ENCODE data around the gene YPEL1. TPM values are rescaled to one million over a fixed set of nuclear protein-coding genes. Genes with fewer than 3 reads are reported as not detected.

Gene YPEL1
- total RNA-seq, 1 experiment from 2014 or later: 1.2 TPM

- intact Hi-C loops (cut with micrococcal nuclease; ENCODE audit: unreplicated experiment): loop anchor here (1.0 to 2.0 kb wide), 3 partner anchors 13 to 240 kb away; partner anchors contain the start of gene PPM1F
- no TSS peak for BruUV-seq (replicated peaks)
- Mint-ChIP-seq H3K36me3 (ENCODE audit: insufficient read depth, unreplicated experiment) (no peaks in the 10 kb centered on the region), H3K4me3 (ENCODE audit: unreplicated experiment) (peak overlapping the region; percentile 49), H3K9me3 (ENCODE audit: unreplicated experiment) (no peaks in the 10 kb centered on the region), H3K4me1 (ENCODE audit: low read depth, unreplicated experiment) (peaks cover 18% of the 10 kb centered on the region), H3K27me3 (ENCODE audit: insufficient read depth, unreplicated experiment) (no peaks in the 10 kb centered on the region), H3K27ac (ENCODE audit: unreplicated experiment) (no peak overlapping the region)
- CTCF ChIA-PET: interaction anchor here (0.9 to 1.1 kb wide), 4 partner anchors 14 to 240 kb away, joined by 3 to 15 read pairs (median 5); partner anchors contain the start of genes PPM1F and YPEL1
- TF ChIP-seq CTCF (IDR thresholded peaks at IDR 0.05; ENCODE audit: insufficient read depth in 1 of 2, low read depth in 1 of 2, low read length in 1 of 2, severe bottlenecking in 1 of 2, unreplicated experiment in 1 of 2): peak; percentile 66 to 72
- POLR2A ChIA-PET: no interaction called here
- peaks cover 12% of the 10 kb centered on the region for H3K4me1 ChIP-seq
- no peaks in the 10 kb centered on the region for H3K9me3 ChIP-seq
- peak; percentile 76 to 78 for DNase-seq
- H3K4me3 ChIP-seq (ENCODE audit: low read depth, low read length): 0 out of 2 replicates have a peak overlapping the region, but pooled peaks have one; percentile 4
- H3K27me3 ChIP-seq (replicated peaks; ENCODE audit: control insufficient read depth, insufficient read depth, low read length): no peaks in the 10 kb centered on the region
- H3K36me3 ChIP-seq (ENCODE audit: control insufficient read depth, insufficient read depth, low read length): no peaks in the 10 kb centered on the region
These were observed 22.7 kb downstream of the YPEL1 start for GRCh38 chr22:21712751-21713427.

- H3K4me1 ChIP-seq: peaks cover 12% of the 10 kb centered on the region
- CTCF ChIA-PET: no interaction called here
- intact Hi-C loops (cut with micrococcal nuclease; ENCODE audit: unreplicated experiment): loop anchor here (2.0 kb wide), 1 partner anchor 241 kb away; the partner anchor contains the start of gene PPM1F
- H3K9me3 ChIP-seq: no peaks in the 10 kb centered on the region
- H3K27me3 ChIP-seq (replicated peaks; ENCODE audit: control insufficient read depth, insufficient read depth, low read length): no peaks in the 10 kb centered on the region
- H3K27me3 Mint-ChIP-seq (ENCODE audit: insufficient read depth, unreplicated experiment): no peaks in the 10 kb centered on the region
- H3K27ac Mint-ChIP-seq (ENCODE audit: unreplicated experiment): no peak overlapping the region
- no peak overlapping the region for H3K4me3 Mint-ChIP-seq (ENCODE audit: unreplicated experiment)
- no peaks in the 10 kb centered on the region for H3K36me3 ChIP-seq (ENCODE audit: control insufficient read depth, insufficient read depth, low read length)
- no peak overlapping the region for H3K4me3 ChIP-seq (ENCODE audit: low read depth, low read length)
- no peaks in the 10 kb centered on the region for H3K9me3 Mint-ChIP-seq (ENCODE audit: unreplicated experiment)
- no peak for DNase-seq
- BruUV-seq (replicated peaks): no TSS peak
- TF ChIP-seq CTCF (IDR thresholded peaks at IDR 0.05; ENCODE audit: insufficient read depth in 1 of 2, low read depth in 1 of 2, low read length in 1 of 2, severe bottlenecking in 1 of 2, unreplicated experiment in 1 of 2): no peak
- peaks cover 18% of the 10 kb centered on the region for H3K4me1 Mint-ChIP-seq (ENCODE audit: low read depth, unreplicated experiment)
- H3K36me3 Mint-ChIP-seq (ENCODE audit: insufficient read depth, unreplicated experiment): no peaks in the 10 kb centered on the region
- POLR2A ChIA-PET: no interaction called here
These were observed 23.7 kb downstream of the YPEL1 start for GRCh38 chr22:21711851-21712250.

- Histone ChIP-seq H3K4me3 (ENCODE audit: low read depth, low read length) (no peak overlapping the region), H3K27me3 (replicated peaks; ENCODE audit: control insufficient read depth, insufficient read depth, low read length) (no peaks in the 10 kb centered on the region), H3K36me3 (ENCODE audit: control insufficient read depth, insufficient read depth, low read length) (no peaks in the 10 kb centered on the region), H3K9me3 (no peaks in the 10 kb centered on the region), H3K4me1 (peaks cover 11% of the 10 kb centered on the region)
- intact Hi-C loops (cut with micrococcal nuclease; ENCODE audit: unreplicated experiment): no loop called here
- no peaks in the 10 kb centered on the region for H3K27me3 Mint-ChIP-seq (ENCODE audit: insufficient read depth, unreplicated experiment)
- no peak overlapping the region for H3K27ac Mint-ChIP-seq (ENCODE audit: unreplicated experiment)
- POLR2A ChIA-PET: no interaction called here
- H3K4me3 Mint-ChIP-seq (ENCODE audit: unreplicated experiment): no peak overlapping the region
- DNase-seq: no peak
- no peak for TF ChIP-seq CTCF (IDR thresholded peaks at IDR 0.05; ENCODE audit: insufficient read depth in 1 of 2, low read depth in 1 of 2, low read length in 1 of 2, severe bottlenecking in 1 of 2, unreplicated experiment in 1 of 2)
- no TSS peak for BruUV-seq (replicated peaks)
- H3K9me3 Mint-ChIP-seq (ENCODE audit: unreplicated experiment): no peaks in the 10 kb centered on the region
- H3K4me1 Mint-ChIP-seq (ENCODE audit: low read depth, unreplicated experiment): peaks cover 18% of the 10 kb centered on the region
- CTCF ChIA-PET: interaction anchor here (0.6 kb wide), 1 partner anchor 126 kb away, joined by 4 read pairs; no protein-coding TSS in a partner anchor
- no peaks in the 10 kb centered on the region for H3K36me3 Mint-ChIP-seq (ENCODE audit: insufficient read depth, unreplicated experiment)
These were observed 25.4 kb downstream of the YPEL1 start for GRCh38 chr22:21710156-21710555.

All from Caco-2 (cell line).